Omental fat pad (tissue), 4 donors: ENCODE data around the gene EQTN. TPM values are rescaled to one million over a fixed set of nuclear protein-coding genes. Genes with fewer than 3 reads are reported as not detected.

Experiments used
- ATAC-seq: fragments of 150-250 bp; one replicate; pipeline ENCODE4 v1.9.1; 2016; ENCODE audit warnings: mild to moderate bottlenecking, moderate library complexity; ENCODE audit not compliant: low FRiP score
- DNase-seq: peaks from one replicate; pipeline ENCODE4 v3.0.0-alpha.2; 2019; ENCODE audit warnings: low spot score
- total RNA-seq, 4 donors: library from RNA; depleted of rRNA; stranded (reverse); fragments of >200 nt; gene quantifications; one replicate each; pipeline ENCODE4 v1.1.0, GENCODE V29; 2016
- TF ChIP-seq, protein P1 (sequence below), 3 donors: fragments of 450-650 bp; IDR thresholded peaks; one replicate each; pipeline ENCODE4 v1.5.1; 2016 to 2017; ENCODE audit warnings: antibody characterized with exemption in 3 of 3, mild to moderate bottlenecking in 3 of 3, moderate library complexity in 2 of 3

EQTN gene
- total RNA-seq: under 1 TPM in 1 of 4 donors, not detected in 3; 0.95 TPM

DNA sequence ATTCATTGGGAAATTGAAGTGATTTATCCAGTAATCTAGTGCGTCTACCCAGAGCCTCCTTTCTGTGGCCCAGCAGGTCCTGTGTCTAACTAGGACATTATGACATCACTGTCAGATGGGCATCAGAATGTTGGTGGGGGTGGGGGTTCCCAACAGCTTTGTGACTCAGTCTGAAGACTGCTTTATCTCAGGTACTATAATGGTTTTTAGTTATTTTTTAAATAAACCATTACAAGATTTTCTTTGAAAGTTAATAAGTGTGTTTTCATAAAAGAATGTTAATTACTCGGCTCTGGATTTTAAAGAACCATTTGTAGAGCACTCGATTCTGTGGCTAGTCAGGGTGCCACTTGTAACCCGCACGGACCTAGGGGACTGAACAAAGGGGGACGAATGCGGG, at the start of gene EQTN:
Gene EQTN (minus strand): TSS at position 101 of the 400 bp plus-strand sequence. CDS start 95 bp downstream, at position 6.
- ATAC-seq: no peak
- TF ChIP-seq, protein P1, sequence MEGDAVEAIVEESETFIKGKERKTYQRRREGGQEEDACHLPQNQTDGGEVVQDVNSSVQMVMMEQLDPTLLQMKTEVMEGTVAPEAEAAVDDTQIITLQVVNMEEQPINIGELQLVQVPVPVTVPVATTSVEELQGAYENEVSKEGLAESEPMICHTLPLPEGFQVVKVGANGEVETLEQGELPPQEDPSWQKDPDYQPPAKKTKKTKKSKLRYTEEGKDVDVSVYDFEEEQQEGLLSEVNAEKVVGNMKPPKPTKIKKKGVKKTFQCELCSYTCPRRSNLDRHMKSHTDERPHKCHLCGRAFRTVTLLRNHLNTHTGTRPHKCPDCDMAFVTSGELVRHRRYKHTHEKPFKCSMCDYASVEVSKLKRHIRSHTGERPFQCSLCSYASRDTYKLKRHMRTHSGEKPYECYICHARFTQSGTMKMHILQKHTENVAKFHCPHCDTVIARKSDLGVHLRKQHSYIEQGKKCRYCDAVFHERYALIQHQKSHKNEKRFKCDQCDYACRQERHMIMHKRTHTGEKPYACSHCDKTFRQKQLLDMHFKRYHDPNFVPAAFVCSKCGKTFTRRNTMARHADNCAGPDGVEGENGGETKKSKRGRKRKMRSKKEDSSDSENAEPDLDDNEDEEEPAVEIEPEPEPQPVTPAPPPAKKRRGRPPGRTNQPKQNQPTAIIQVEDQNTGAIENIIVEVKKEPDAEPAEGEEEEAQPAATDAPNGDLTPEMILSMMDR (IDR thresholded peaks at IDR 0.05): no peak

DNA sequence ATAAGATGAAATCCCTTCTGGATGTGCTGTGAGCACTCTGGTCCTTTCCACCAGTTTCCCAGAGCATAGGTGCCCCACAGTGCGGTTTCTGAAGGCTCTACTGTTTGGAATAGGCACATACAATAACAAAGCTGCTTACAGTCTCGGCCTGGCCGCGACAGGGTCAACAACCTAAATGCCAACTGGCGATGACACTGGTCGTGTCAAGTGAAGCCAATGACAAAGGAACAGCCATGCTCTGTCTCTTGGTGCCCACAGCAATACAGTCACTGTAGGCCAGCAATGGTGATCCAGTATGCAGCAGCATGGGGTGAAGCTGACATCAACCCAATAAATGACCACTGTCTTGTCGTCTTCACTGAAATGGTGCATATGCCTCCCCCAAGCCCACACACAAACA, 47.8 kb upstream of the EQTN start:
- TF ChIP-seq, protein P1 (IDR thresholded peaks at IDR 0.05): no peak
- DNase-seq: no peak
- ATAC-seq: no peak

More for the DNA sequence above, at the start of gene EQTN:
- no peak for DNase-seq

DNA sequence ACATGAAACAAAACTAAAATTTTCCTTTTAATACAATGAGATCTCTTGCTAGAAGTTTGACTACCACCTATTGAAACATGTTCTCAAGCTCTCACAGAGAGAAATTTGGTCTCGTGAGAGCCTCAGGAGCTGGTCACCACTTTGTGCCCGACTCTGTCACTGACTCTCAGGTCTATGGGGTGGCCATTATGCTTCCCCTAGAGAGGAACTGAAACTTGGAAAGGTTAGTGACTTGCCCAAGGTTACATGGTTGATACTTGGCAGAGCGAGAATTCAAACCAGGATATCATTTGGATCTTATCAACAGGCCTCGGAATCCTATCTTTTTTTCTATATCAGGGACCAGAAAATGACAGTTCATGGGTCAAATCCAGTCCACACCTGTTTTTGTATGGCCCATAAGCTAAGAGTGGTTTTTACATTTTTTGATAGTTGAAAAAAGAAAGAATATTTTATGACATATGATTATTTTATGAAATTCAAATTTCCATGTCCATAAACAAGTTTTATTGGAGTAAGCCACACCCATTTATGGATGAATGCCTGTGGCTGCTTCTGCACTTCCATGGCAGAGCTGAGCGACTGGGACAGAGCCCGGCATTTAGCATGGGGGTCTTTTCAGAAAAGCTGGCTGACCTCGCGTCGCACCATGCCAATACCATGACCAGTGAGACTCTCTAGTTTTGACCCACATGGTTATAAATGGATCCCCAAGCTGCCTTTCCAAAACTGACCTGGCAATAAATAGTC, 44.8 kb upstream of the EQTN start:
- ATAC-seq (no peak), DNase-seq (no peak)

DNA sequence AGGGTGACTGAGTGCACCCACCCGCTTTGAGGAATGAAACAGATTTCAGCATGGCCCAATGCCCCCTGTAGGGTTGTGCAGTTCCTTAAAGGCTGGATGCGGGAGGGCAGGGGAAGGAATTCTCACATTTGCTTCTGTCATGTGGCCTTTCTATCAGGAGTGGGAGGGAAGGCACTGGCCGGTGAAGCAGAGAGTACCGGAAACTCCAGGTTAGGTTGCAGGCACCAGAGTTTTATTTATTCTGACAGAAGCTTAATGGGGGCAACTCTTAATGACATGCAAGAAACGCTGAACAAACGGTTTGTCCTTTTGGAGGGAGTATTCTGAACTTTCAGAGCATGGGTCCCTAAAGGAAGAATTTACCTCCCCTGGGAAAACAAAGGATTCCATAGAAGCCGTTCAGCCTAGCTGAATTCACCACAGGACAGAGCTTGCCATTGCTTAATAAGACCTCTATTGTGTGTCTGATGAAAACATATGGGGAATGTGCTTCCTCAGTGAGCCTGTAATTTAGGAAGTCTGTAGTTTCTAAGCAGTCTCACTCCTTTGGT, 44.1 kb upstream of the EQTN start:
- TF ChIP-seq, protein P1 (IDR thresholded peaks at IDR 0.05): no peak
- ATAC-seq (no peak), DNase-seq (no peak)

More for the DNA sequence above, 44.8 kb upstream of the EQTN start:
- TF ChIP-seq, protein P1 (IDR thresholded peaks at IDR 0.05): no peak

DNA sequence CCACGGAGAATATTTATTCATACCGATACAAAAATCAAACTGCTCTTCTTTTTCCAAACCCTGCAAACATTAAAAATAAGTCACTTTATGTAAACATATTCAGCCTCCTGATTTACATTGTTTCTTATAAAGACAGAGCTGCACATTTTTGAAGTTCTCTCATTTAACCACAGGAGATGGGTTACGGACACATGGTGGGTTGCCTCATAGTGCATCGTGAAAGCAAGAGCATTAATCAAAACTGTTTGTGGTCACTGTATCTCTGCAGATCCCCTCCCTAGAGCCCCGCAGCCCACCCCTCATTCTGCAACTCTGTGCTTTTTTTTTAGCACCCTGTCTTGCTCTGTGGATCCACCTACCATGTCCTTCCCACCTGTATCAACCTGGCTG, 43.3 kb upstream of the EQTN start:
- ATAC-seq: no peak
- no peak for DNase-seq
- TF ChIP-seq, protein P1 (IDR thresholded peaks at IDR 0.05): no peak

DNA sequence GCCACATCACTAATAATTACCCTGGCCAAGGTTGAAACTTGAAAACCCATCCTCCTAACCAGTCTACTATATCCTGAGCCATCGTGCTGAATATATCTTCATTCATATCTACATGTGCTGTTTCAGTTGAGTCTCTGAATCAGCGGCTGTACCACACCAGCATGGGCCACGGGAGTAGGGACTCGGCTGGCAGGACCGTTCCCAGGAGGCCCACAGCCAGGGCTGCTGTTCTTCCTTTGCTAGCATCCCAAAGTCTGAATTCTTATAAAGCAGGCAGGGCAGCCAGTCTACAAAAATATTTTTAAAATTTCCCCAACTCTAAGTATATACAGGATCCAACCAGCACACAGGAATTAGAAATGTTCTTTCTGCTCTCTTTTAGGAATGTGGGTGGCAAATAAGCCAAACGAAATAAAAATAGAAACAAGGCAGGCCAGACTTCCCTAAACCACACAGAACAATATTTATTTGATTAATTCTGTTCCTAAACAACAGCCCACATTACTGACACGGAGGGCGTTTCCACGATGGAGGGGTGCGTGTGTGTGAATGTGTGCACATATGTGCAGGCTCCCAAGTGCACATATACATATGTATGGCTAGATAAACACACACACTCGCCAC, 42.8 kb upstream of the EQTN start:
- no peak for ATAC-seq
- TF ChIP-seq, protein P1 (IDR thresholded peaks at IDR 0.05): no peak
- no peak for DNase-seq
